ENCODE results near the gene EIF4G3. TPM values are rescaled to one million over a fixed set of nuclear protein-coding genes. Genes with fewer than 3 reads are reported as not detected.

EIF4G3 gene
- total and polyA plus RNA-seq, 2 of the 8 experiments (the other 6 are each of a cell fraction or from before 2014, with no cell fraction given) = 47.5 to 66.6 TPM

- Histone ChIP-seq H2BK20ac (ENCODE audit: low read length) (no peak overlapping the region), H3K14ac (ENCODE audit: insufficient read length) (no peak overlapping the region), H3K27me3 (replicated peaks in 1 of 4; ENCODE audit: control insufficient read depth in 3 of 4, extremely low read depth in 1 of 4, insufficient read depth in 3 of 4, low read length in 3 of 4) (no peaks in the 10 kb centered on the region), H3K4ac (replicated peaks; ENCODE audit: insufficient read length, low read depth, low read length) (no peak overlapping the region), H2AK5ac (ENCODE audit: low read depth, low read length) (no peak overlapping the region), H3K79me2 (ENCODE audit: control insufficient read depth in 1 of 2, insufficient read depth in 2 of 2, low read length in 2 of 2) (no peaks in the 10 kb centered on the region), H2AFZ (ENCODE audit: low read length) (no peak overlapping the region), H3K36me3 (ENCODE audit: control insufficient read depth in 2 of 4, insufficient read depth in 4 of 4, low read length in 3 of 4) (peaks cover 2 to 21% (median 12%) of the 10 kb centered on the region in 4 experiments; a peak in 6 of 8 replicates), H2BK15ac (ENCODE audit: low read length) (no peak overlapping the region), H3K9me3 (ENCODE audit: insufficient read depth in 2 of 2, low read depth in 1 of 2, low read length in 1 of 2) (no peaks in the 10 kb centered on the region), H2BK120ac (replicated peaks; ENCODE audit: low read depth, low read length) (no peak overlapping the region), H3K23me2 (ENCODE audit: low read depth, low read length) (no peaks in the 10 kb centered on the region), H2BK5ac (ENCODE audit: low read depth, low read length) (no peak overlapping the region), H3K4me2 (ENCODE audit: insufficient read depth in 1 of 2, low read depth in 2 of 2, low read length in 2 of 2) (no peak overlapping the region), H3K79me1 (ENCODE audit: low read depth, low read length) (no peaks in the 10 kb centered on the region), H4K91ac (replicated peaks; ENCODE audit: insufficient read length, low read length) (no peak overlapping the region), H3K4me1 (replicated peaks in 1 of 4; ENCODE audit: control insufficient read depth in 3 of 4, insufficient read depth in 4 of 4, low read length in 3 of 4) (no peaks in the 10 kb centered on the region), H4K5ac (ENCODE audit: insufficient read length, low read depth, low read length) (no peak overlapping the region), H3K4me3 (ENCODE audit: extremely low read depth in 1 of 4, insufficient read depth in 2 of 4, low read depth in 3 of 4, low read length in 4 of 4) (no peak overlapping the region), H3K18ac (ENCODE audit: extremely low read depth, low read length) (no peak overlapping the region), H4K20me1 (replicated peaks in 1 of 2; ENCODE audit: control insufficient read depth in 1 of 2, insufficient read depth in 2 of 2, low read length in 2 of 2) (no peaks in the 10 kb centered on the region), H2BK12ac (ENCODE audit: low read depth, low read length) (no peak overlapping the region), H3K27ac (ENCODE audit: low read depth, low read length) (no peak overlapping the region), H3K23ac (ENCODE audit: insufficient read length) (no peak overlapping the region), H3K56ac (replicated peaks; ENCODE audit: insufficient read length, low read depth, low read length) (no peak overlapping the region), H4K8ac (ENCODE audit: extremely low read depth, insufficient read depth, low read length) (no peak overlapping the region), H3K9ac (replicated peaks in 1 of 4; ENCODE audit: extremely low read depth in 1 of 4, low read depth in 3 of 4, low read length in 3 of 4) (no peak overlapping the region)
- POLR2A ChIA-PET (ENCODE audit: partially characterized antibody) = no interaction called here
- WGBS, 2 experiments (ENCODE audit: extremely low coverage in 1 of 2, insufficient coverage in 1 of 2, insufficient read length in 1 of 2, insufficient replicate concordance in 2 of 2, low coverage in 1 of 2, low lambda C conversion rate in 2 of 2, missing lambda C conversion rate in 1 of 2) = 90% methylated on average over 5 of the region's 5 CpGs; no CpG with 5 or more reads in 1 of the 2 experiments
- DNase-seq (ENCODE audit: low read depth in 1 of 2, low spot score in 2 of 2) (no peak), FAIRE-seq (no peak)
- CTCF ChIA-PET (ENCODE audit: partially characterized antibody) = interaction anchor here (1.6 kb wide), 1 partner anchor 7 kb away, joined by 4 read pairs; no protein-coding TSS in a partner anchor
- TF ChIP-seq TAF7 (optimal IDR thresholded peaks at IDR 0.05; ENCODE audit: borderline replicate concordance, low read depth, low read length) (no peak), GTF2F1 (IDR thresholded peaks at IDR 0.05; ENCODE audit: borderline replicate concordance, low read depth, low read length) (no peak)
Measured at GRCh38 chr1:20819818-20820217, 356.9 kb downstream of the EIF4G3 start.
